Stimulated activated CD8-positive, alpha-beta memory T cell treated with anti-CD3 and anti-CD28 coated beads, Interleukin-4, amount 100 ng/mL, for 24 hours (primary cell): ENCODE measurements around the gene NFYC.
A peak's percentile ranks its signal among the peaks of the same experiment; 100 is the strongest.

Experiments
- DNase-seq: peaks from one replicate; pipeline ENCODE4 v3.0.0-alpha.2; 2020; ENCODE audit warnings: low read depth

The NFYC gene

DNA sequence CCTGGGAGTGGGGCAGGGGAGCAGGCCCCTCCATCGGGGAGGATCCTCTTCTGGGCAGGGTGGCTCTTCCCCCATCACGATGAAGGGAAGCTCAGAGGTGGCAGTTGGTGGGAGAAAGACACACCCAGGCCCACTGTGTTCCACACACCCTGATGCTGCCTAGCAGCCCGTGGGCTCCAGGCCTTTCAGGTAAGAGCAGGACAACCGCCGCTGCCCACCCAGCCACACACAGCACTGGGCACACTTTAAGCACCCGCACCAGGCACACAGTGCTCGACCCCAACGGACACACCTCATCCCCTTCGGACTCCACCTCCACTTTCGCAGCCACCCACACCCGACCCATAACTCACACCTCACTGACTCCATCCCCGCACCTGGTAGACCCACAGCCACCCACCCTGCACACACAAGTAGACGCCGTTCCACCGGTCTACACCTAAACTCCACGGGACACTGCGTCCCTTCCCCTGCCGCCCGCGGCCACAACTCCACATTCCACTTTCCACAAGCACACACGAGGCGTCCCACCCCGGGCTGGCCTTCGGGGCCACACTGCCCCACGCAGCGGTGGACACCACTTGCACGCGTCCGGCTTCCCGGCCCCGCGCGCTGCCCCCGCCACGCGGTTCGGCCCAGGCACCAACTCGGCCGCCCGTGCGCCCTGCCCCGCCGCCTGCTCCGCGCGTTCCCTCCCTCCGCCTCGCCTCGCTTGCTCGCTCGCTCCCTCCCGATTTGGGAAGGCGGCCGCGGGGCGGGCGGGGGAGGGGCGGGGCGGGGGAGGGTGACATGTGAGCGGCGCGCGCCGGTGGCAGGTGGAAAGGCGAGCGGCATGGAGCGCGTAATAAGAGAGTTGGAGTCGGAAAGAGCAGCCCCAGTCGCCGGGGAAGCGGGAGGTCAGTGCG, 91.7 kb downstream of the NFYC start, which contains the start of gene KCNQ4:
Gene KCNQ4, plus strand, starts transcription at position 787 of the 905 bp plus-strand sequence. CDS start 307 bp downstream, outside the sequence.
- DNase-seq = peak; percentile 13

- DNase-seq = no peak
Observed at GRCh38 chr1:40784141-40784770, 92.8 kb downstream of the NFYC start.

GRCh38 chr1:40784771-40785151, 93.3 kb downstream of the NFYC start:
- DNase-seq = no peak

GRCh38 chr1:40785446-40785845, 93.9 kb downstream of the NFYC start:
- no peak for DNase-seq

GRCh38 chr1:40786171-40786994, 94.9 kb downstream of the NFYC start:
- no peak for DNase-seq

DNA sequence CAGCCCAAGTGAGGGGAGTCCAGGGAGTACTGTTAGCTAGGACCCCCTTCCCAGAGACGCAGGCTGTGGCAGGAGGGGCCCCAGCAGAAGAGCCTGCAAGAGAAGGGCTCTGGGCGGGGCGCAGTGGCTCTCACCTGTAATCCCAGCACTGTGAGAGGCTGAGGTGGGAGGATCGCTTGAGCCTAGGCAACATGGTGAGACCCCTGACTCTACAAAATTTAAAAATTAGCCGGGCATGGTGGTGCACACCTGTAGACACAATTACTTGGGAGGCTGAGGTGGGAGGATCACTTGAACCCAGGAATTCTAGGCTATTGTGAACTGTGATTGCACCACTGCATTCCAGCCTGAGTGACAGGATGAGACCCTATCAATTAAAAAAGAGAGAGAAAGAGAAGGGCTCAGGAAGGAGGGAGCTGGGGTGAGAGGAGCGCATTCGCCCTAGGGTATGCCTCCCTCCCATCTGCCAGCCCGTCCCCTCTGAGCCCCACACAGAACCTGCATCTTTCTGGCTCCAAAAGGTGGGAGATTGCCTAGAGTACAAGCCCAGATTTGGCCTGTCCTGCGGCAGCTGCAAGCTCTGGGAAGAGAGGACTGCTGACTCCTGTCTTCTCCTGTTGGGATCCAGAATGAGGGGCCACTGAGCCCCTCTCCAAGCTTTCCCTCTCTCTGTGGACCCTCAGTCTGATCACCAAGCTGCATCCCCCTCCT, 95.6 kb downstream of the NFYC start:
- no peak for DNase-seq

DNA sequence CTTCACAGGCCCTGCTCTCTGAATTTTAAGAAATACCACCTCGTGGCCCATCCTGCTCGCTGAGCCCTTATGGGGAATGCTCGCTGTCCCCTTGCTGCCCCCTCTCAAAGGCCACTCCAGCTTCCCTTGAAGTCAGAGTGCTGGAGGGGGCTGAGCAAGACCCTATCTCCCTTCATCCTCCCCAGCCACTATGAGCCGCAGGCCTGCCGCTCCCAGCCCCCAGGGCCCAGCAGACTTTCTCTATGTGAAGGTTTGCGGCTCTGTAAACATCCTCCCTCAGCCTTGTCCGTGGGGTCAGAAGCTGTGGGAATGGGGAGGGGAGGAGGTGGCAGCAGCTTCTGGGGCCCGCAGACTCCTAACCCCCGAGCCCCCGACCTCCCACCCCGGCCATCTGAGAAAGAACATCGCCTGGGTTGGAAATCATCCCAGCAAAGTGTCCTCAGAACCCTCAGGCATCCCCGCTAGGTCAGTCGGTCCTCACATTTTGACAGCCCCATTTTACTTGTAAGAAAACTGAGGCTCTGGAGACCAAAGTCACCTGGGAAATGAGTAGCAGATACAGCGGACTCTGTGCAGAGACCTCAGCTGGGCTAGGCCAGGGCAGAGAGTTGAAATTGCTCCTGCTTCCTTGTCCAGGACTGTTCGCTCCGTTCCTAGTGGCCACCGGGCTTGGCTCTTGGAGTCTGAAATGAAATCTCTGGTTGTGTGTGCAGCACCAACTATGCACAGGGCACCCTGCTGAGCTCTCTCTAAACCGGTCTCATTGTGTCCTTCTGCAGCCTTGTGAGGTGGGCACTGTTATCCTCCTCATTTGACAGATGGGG, 96.4 kb downstream of the NFYC start:
- no peak for DNase-seq

DNA sequence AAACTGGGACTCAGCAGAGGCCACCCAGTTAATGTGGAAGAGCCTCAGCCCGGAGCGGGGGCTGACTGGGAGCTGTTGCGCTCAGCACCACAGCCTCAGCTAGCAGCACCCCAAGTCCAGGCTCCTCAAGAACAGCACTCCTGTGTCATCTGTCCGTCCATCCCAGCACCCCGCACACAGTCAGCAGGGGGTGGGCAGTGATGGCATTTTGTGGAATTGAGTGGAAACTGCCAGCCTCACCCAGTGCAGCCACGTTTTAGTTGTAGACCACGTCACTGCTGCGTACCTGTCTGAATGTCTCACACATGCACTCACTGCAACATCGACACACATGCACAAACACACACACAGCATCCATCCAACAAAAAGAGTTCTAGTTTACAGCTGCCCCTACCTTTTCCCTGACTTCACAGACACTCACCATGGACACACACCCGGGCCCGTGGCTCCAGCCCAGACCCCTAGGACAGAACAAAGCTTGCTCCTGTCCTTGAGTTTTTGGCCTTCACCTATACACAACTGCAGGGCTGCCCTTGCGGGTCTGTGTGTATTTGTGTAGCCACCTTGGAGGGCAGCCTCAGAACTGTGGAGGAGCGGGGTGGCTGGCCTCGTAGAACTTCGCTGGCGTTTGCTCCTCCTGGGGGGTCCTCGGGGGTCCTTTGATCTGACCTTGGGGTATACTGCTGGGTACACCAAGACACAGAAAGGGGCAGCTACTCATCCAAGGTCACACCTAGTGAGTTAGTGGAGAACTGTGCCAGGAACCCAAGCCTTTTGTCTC, 97.2 kb downstream of the NFYC start:
- no peak for DNase-seq

DNA sequence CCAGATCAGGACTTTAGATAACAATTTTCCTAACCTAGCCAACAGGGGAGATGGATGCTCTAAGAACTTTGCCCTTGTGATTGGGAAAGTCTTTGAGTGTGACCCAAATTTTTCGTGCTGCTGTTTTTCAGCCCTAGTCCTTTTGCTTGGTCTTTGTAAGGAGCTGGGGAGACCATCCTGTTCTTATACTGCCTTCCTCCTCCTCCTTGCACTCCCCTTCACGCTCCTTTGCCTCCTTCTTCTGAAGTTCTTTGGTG, 97.8 kb downstream of the NFYC start:
- DNase-seq = no peak

- no peak for DNase-seq
Observed at GRCh38 chr1:40789661-40790430, 98.3 kb downstream of the NFYC start.

DNA sequence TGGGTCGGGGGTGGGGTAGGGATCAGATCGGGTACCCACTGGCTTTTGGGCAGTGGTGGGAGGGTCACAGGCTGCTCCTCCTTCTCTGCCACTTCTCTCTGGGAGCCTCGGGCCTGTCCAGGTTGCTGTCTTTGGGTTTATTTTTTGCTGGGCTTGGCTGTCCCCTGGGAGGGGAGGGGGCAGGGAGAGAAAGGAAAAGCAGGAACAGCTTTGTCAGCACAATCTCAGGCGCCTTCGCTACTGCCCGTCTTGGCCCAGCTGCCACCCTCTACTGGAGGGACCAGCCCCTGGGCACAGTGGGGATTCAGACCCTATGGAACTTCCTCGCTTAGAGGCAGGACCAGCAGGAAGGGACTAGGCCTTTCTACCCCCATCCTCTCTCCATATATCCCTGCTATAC, 100.5 kb downstream of the NFYC start:
- no peak for DNase-seq

- DNase-seq = no peak
Observed at GRCh38 chr1:40793617-40794016, 102.1 kb downstream of the NFYC start.

- DNase-seq = no peak
Observed at GRCh38 chr1:40794048-40794447, 102.5 kb downstream of the NFYC start.

GRCh38 chr1:40794974-40795715, 103.6 kb downstream of the NFYC start:
- no peak for DNase-seq

DNA sequence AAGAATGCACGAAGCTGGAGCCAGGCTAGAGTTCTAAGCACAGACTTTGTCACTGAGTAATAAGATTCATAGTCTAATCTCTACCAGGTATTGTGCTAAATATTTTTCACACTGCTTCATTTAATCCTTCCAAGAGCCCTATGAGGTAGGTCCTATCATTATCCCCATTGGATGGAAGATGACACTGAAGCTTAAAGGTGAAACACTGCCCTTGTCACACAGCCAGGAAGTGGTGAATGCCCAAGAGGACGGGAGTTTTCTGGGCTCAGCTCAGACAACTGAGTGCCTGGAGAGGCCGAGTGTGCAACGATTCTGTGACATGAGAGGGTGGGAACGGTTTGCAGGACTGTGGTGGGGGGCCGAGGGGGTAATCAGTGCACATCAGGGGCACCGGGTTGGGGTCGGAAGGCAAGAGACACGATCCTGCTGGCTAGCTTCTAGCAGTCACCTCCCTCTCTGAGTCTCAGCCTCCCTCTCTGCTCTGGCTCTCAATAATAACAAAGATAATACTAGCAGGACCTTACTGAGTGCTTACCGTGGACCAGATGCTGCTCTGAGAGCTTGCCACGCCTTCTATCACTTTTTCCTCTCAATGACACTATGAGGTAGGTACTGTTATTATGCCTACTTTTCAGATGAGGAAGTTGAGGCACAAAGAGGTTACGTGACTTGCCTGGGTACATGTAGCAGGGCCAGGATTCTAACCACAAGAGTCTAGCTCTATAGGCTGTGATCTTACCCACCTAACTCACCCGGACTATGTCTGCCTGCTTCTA, 104.5 kb downstream of the NFYC start:
- no peak for DNase-seq

- DNase-seq = no peak
Observed at GRCh38 chr1:40796939-40797667, 105.6 kb downstream of the NFYC start.

DNA sequence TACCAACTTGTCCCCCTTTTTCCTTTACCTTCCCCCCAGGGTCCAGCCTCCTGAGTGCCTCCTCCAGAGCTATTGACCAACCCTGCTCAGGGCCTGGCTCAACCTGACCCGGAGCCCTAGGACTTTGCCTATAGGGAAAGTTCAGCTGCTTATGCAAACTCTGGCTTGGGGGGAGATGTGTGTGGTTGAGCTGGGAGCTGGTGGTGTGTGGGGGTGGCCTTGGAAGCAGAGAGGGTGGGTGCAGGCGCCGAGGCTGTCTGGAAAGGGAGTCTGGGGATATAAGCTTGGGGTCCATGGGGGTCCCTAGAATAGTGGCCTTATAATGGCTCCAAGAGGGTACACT, 106.1 kb downstream of the NFYC start:
- no peak for DNase-seq
